Fibroblast of lung (primary cell): ENCODE measurements around the gene MFAP4. TPM values are rescaled to one million over a fixed set of nuclear protein-coding genes. Genes with fewer than 3 reads are reported as not detected.
"Not testable (repeated sequence)": the region's sequence is repeated elsewhere in the genome, so short reads cannot be mapped to it uniquely, and the experiment has no call there.

Source experiments
- DNase-seq, 2 donors: peaks; one replicate each; pipeline versions ENCODE4 v3.0.0 to v3.0.0-alpha.2; 2010; ENCODE audit warnings: low read depth in 2 of 2
- H2AFZ ChIP-seq: 2 replicates; pipeline ENCODE4 v1.5.1; 2012; ENCODE audit warnings: low read length, control low read depth, inconsistent platforms
- H3K27ac ChIP-seq: 2 replicates; pipeline ENCODE4 v1.5.1; 2011; ENCODE audit warnings: low read length, control low read depth; ENCODE audit not compliant: insufficient read depth
- H3K27me3 ChIP-seq: 2 replicates; pipeline ENCODE4 v1.5.1; 2011; ENCODE audit warnings: mild to moderate bottlenecking, low read length; ENCODE audit not compliant: control insufficient read depth, insufficient read depth
- H3K36me3 ChIP-seq: 2 replicates; pipeline ENCODE4 v1.5.1; 2011; ENCODE audit warnings: low read length; ENCODE audit not compliant: control insufficient read depth, insufficient read depth
- H3K4me1 ChIP-seq: 2 replicates; pipeline ENCODE4 v1.5.1; 2011; ENCODE audit warnings: low read length; ENCODE audit not compliant: control insufficient read depth, insufficient read depth; ENCODE audit errors: extremely low read depth
- H3K4me2 ChIP-seq: 2 replicates; pipeline ENCODE4 v1.5.1; 2011; ENCODE audit warnings: low read length, control low read depth; ENCODE audit not compliant: insufficient read depth; ENCODE audit errors: extremely low read depth
- H3K4me3 ChIP-seq, 4 experiments: fragments of 200-600 bp in 1 of 4; sonication (generic) in 1 of 4; replicated peaks in 1 of 4; 2 replicates each; pipeline ENCODE4 v1.5.1; 2011 to 2016; ENCODE audit warnings: low read length in 4 of 4, low read depth in 3 of 4, mild to moderate bottlenecking in 3 of 4, control low read depth in 2 of 4, inconsistent platforms in 1 of 4, mixed read lengths in 1 of 4; ENCODE audit not compliant: insufficient read depth in 1 of 4; ENCODE audit errors: control extremely low read depth in 1 of 4
- H3K79me2 ChIP-seq: 2 replicates; pipeline ENCODE4 v1.5.1; 2012; ENCODE audit warnings: mild to moderate bottlenecking, low read length, inconsistent platforms; ENCODE audit not compliant: control insufficient read depth, insufficient read depth
- H3K9ac ChIP-seq: 2 replicates; pipeline ENCODE4 v1.5.1; 2011; ENCODE audit warnings: mild to moderate bottlenecking, low read length, control low read depth; ENCODE audit not compliant: insufficient read depth
- H3K9me3 ChIP-seq: 2 replicates; pipeline ENCODE4 v1.5.1; 2012; ENCODE audit warnings: low read depth, low read length; ENCODE audit not compliant: control insufficient read depth, insufficient read depth
- H4K20me1 ChIP-seq: 2 replicates; pipeline ENCODE4 v1.5.1; 2011; ENCODE audit warnings: low read length; ENCODE audit not compliant: control insufficient read depth, insufficient read depth; ENCODE audit errors: extremely low read depth
- CTCF ChIP-seq, 2 donors: IDR thresholded peaks in 1 of 2; conservative IDR thresholded peaks in 1 of 2; 1 replicate in 1 of 2; 2 replicates in 1 of 2; pipeline ENCODE4 v1.5.1; 2011 to 2012; ENCODE audit warnings: low read length in 2 of 2, control low read depth in 1 of 2, inconsistent platforms in 1 of 2, low read depth in 1 of 2, mild to moderate bottlenecking in 1 of 2
- EZH2 ChIP-seq: IDR thresholded peaks from 2 replicates; pipeline ENCODE4 v1.5.1; 2012; ENCODE audit warnings: low read length, control low read depth, mild to moderate bottlenecking; ENCODE audit errors: missing control alignments
- polyA plus RNA-seq, 2 donors: library from polyadenylated mRNA; depleted of rRNA in 1 of 2; stranded (reverse) in 1 of 2; unstranded in 1 of 2; fragments of >200 nt; gene quantifications; 2 replicates each; pipeline ENCODE4 v1.2.1, GENCODE V29; 2011 to 2012; ENCODE audit warnings: missing spikeins in 1 of 2
- total RNA-seq: library from RNA; depleted of rRNA; stranded (reverse); fragments of >200 nt; gene quantifications from 2 replicates; pipeline ENCODE4 v1.2.1, GENCODE V29; 2014

The MFAP4 gene
- total and polyA plus RNA-seq, 2 donors (not counting 1 experiment from before 2014, with no cell fraction given): 53.3 to 81.3 TPM

DNA sequence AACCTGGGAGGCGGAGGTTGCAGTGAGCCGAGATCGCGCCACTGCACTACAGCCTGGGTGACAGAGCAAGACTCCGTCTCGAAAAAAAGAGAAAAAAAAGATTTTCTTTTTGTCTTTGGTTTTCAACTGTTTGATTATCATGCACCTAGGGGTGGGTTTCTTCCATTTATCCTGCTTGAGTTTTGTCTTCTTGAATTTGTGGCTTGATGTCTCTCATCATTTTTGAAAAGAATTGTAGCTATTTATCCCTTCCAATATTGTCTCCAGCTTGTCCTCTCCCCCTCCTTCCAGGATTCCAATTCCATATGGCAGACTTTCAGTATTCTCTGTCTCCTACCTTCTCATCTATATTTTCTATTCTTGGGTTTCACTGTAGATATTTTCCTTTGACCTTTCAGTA, 32.2 kb downstream of the MFAP4 start:
- H4K20me1 ChIP-seq: no peaks in the 10 kb centered on the region
- H3K36me3 ChIP-seq: peaks cover 5% of the 10 kb centered on the region
- H3K4me1 ChIP-seq: peaks cover 2% of the 10 kb centered on the region
- peak overlapping the region; percentile 35 for H3K4me2 ChIP-seq
- no peaks in the 10 kb centered on the region for H3K79me2 ChIP-seq
- no peak overlapping the region for H2AFZ ChIP-seq
- no peak overlapping the region for H3K4me3 ChIP-seq
- no peaks in the 10 kb centered on the region for H3K9me3 ChIP-seq
- H3K9ac ChIP-seq: no peak overlapping the region
- H3K27me3 ChIP-seq: no peaks in the 10 kb centered on the region
- TF ChIP-seq CTCF (conservative IDR thresholded peaks at IDR 0.05 in 1 of 2, IDR thresholded peaks at IDR 0.05 in 1 of 2; ENCODE audit: low read depth in 1 of 2, low read length in 2 of 2) (no peak), EZH2 (no peak)
- no peak for DNase-seq
- no peak overlapping the region for H3K27ac ChIP-seq

DNA sequence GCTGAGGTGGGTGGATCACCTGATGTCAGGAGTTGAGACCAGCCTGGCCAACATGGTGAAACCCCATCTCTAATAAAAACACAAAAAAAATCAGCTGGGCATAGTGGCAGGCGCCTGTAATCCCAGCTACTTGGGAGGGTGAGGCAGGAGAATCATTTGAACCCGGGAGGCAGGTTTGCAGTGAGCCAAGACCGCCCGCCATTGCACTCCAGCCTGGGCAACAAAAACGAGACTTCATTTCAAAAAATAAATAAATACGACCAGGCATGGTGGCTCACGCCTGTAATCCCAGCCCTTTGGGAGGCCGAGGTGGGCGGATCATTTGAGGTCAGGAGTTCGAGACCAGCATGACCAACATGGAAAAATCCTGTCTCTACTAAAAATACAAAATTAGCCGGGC, 33.6 kb downstream of the MFAP4 start:
- not testable (repeated sequence) for H3K9me3 ChIP-seq, H3K4me3 ChIP-seq, H3K27ac ChIP-seq, DNase-seq, H3K4me1 ChIP-seq, H2AFZ ChIP-seq, H3K9ac ChIP-seq, H3K79me2 ChIP-seq, H3K27me3 ChIP-seq, H3K4me2 ChIP-seq, H3K36me3 ChIP-seq, H4K20me1 ChIP-seq

GRCh38 chr17:19348806-19349205, 38.2 kb downstream of the MFAP4 start:
- TF ChIP-seq CTCF (conservative IDR thresholded peaks at IDR 0.05 in 1 of 2, IDR thresholded peaks at IDR 0.05 in 1 of 2; ENCODE audit: low read depth in 1 of 2, low read length in 2 of 2): no peak
- Histone ChIP-seq H3K27me3 (no peaks in the 10 kb centered on the region), H4K20me1 (no peaks in the 10 kb centered on the region), H3K36me3 (no peaks in the 10 kb centered on the region), H3K4me2 (no peak overlapping the region), H3K27ac (no peak overlapping the region), H3K4me1 (peaks cover 22% of the 10 kb centered on the region), H3K79me2 (no peaks in the 10 kb centered on the region), H3K9ac (no peak overlapping the region), H2AFZ (no peak overlapping the region), H3K9me3 (no peaks in the 10 kb centered on the region), H3K4me3 (no peak overlapping the region)
- no peak for DNase-seq
